Endothelial cell of umbilical vein (primary cell): ENCODE results near the gene CCS.
A peak's percentile ranks its signal among the peaks of the same experiment; 100 is the strongest.

Experiments
- EZH2 ChIP-seq: IDR thresholded peaks from 2 replicates; pipeline ENCODE4 v1.6.1; 2012; ENCODE audit warnings: borderline replicate concordance, low read depth, mild to moderate bottlenecking, moderate library complexity, low read length, inconsistent platforms; ENCODE audit not compliant: severe bottlenecking
- FOS ChIP-seq: IDR thresholded peaks from 2 replicates; pipeline ENCODE4 v1.6.1; 2011; ENCODE audit warnings: mild to moderate bottlenecking, low read length, moderate library complexity, borderline replicate concordance; ENCODE audit not compliant: insufficient read depth
- GATA2 ChIP-seq: IDR thresholded peaks from 2 replicates; pipeline ENCODE4 v1.7.0; 2011; ENCODE audit warnings: low read depth, mild to moderate bottlenecking, moderate library complexity, mixed read lengths, low read length; ENCODE audit not compliant: insufficient read length, insufficient read depth
- JUN ChIP-seq: IDR thresholded peaks from 2 replicates; pipeline ENCODE4 v1.6.1; 2011; ENCODE audit warnings: borderline replicate concordance, low read depth; ENCODE audit not compliant: insufficient read length, insufficient read depth
- MYC ChIP-seq: IDR thresholded peaks from one replicate; pipeline ENCODE4 v1.6.1; 2011; ENCODE audit warnings: mild to moderate bottlenecking, low read depth, low read length
- POLR2A ChIP-seq: IDR thresholded peaks from 2 replicates; pipeline ENCODE4 v1.6.1; 2012; ENCODE audit warnings: low read depth, mild to moderate bottlenecking, control low read depth, low read length
- POLR2AphosphoS5 ChIP-seq: IDR thresholded peaks from 2 replicates; pipeline ENCODE4 v1.6.1; 2012; ENCODE audit warnings: low read depth, mild to moderate bottlenecking, control low read depth, low read length, moderate library complexity; ENCODE audit not compliant: insufficient read depth
- TF ChIP-seq, protein P1 (sequence below), 2 donors: IDR thresholded peaks; 1 replicate in 1 of 2; 2 replicates in 1 of 2; pipeline ENCODE4 v1.5.1; 2011; ENCODE audit warnings: low read length in 2 of 2, mild to moderate bottlenecking in 2 of 2, moderate library complexity in 2 of 2, control low read depth in 1 of 2, inconsistent platforms in 1 of 2, low read depth in 1 of 2; ENCODE audit not compliant: insufficient read depth in 1 of 2; ENCODE audit errors: extremely low read depth in 1 of 2
- TF ChIP-seq, protein P2 (sequence below): IDR thresholded peaks from 2 replicates; pipeline ENCODE4 v1.6.1; 2011; ENCODE audit not compliant: insufficient read depth, insufficient read length

DNA sequence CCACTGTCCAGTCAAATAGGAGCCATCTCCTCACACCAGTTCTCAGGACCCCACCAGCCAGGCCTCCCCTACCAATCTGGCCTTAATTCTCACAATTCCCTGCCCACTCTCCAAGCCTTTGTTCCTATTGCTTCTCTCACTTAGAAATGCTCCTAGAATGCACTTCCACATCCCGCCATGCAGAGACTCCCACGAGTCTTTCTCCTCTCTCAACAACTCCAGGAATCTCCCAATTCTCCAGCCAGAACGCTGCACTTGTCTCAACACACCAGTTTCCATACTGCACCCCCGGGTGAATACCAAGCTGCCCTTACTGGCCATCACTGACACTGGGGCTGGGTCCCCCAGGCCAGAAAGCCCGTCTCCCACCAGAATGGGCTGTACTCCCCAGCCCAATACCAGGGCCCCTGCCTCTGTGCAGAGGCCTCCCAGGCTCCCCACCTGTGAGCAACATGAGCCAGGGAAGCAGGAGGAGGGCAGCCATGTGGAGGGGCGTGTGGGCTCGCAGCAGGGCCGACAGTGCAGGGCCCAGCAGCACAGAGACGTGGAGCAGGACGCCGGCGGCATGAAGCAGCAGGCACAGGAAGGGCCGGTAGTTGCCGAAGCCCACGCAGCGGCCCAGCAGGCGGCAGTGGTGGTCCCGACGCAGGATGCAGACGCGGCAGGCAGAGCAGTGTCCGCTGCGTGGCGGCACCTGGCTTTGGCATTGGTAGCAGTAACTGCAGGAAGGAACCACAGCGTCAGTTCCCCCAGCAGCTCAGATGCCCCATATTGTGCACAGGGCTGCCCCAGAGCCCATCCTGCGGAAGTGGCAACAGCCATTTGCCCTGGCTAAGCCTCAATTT lies 49.5 kb upstream of the CCS start:
- TF ChIP-seq, protein P1, sequence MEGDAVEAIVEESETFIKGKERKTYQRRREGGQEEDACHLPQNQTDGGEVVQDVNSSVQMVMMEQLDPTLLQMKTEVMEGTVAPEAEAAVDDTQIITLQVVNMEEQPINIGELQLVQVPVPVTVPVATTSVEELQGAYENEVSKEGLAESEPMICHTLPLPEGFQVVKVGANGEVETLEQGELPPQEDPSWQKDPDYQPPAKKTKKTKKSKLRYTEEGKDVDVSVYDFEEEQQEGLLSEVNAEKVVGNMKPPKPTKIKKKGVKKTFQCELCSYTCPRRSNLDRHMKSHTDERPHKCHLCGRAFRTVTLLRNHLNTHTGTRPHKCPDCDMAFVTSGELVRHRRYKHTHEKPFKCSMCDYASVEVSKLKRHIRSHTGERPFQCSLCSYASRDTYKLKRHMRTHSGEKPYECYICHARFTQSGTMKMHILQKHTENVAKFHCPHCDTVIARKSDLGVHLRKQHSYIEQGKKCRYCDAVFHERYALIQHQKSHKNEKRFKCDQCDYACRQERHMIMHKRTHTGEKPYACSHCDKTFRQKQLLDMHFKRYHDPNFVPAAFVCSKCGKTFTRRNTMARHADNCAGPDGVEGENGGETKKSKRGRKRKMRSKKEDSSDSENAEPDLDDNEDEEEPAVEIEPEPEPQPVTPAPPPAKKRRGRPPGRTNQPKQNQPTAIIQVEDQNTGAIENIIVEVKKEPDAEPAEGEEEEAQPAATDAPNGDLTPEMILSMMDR (IDR thresholded peaks at IDR 0.05; ENCODE audit: extremely low read depth in 1 of 2, insufficient read depth in 1 of 2, low read depth in 1 of 2, low read length in 2 of 2) = peak; percentile 72 to 94
- TF ChIP-seq POLR2AphosphoS5 (peak; percentile 92), EZH2 (no peak), POLR2A (peak; percentile 78), MYC (no peak), JUN (no peak), GATA2 (no peak), FOS (no peak)
- TF ChIP-seq, protein P2, sequence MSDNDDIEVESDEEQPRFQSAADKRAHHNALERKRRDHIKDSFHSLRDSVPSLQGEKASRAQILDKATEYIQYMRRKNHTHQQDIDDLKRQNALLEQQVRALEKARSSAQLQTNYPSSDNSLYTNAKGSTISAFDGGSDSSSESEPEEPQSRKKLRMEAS = no peak
